HG02884 (cell line): ENCODE results near the gene SHC4.
"Not testable (repeated sequence)": the region's sequence is repeated elsewhere in the genome, so short reads cannot be mapped to it uniquely, and the experiment has no call there.

ENCODE experiments used
- ATAC-seq: cut with Tn5 transposase; IDR thresholded peaks from one replicate; pipeline ENCODE4 v1.9.1; 2021; ENCODE audit warnings: mild to moderate bottlenecking, moderate library complexity; ENCODE audit not compliant: unreplicated experiment

SHC4 gene

DNA sequence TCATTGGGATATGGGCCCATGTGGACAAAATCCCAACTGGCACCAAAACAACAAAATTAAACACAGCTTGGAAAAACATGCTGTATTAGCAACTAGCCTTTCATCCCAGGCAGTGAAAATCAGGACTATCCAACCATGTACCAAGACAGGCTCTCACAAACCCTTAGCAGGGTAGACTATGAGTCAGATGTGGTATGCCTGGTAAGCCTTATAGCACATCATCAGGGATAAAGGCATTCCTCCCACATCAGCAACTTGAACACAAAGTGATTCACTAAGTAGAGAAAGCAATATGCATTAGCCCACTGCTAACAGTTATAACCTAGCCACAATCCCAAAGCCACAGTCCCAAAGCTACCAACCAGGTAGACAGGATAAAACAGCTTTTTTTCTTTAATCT, 160.9 kb downstream of the SHC4 start:
- no peak for ATAC-seq

DNA sequence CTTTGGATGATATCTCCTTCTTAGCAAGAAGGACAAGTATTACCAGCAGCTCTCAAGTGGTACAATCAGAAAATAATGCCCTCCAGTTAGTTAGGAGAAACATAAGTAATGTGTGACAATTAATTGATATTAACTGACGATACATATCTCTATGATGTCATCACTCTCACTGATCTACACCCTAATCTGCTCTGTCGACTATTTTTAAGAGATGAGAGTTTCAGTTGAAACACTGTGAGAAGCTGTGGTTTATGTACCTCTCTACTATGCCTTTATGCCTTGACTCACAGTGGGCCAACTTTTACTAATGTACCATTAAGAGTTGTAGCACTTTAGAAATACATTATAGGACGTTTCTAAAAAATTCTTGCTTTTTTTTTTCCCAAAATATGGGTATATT, 161.5 kb downstream of the SHC4 start:
- ATAC-seq = no peak

DNA sequence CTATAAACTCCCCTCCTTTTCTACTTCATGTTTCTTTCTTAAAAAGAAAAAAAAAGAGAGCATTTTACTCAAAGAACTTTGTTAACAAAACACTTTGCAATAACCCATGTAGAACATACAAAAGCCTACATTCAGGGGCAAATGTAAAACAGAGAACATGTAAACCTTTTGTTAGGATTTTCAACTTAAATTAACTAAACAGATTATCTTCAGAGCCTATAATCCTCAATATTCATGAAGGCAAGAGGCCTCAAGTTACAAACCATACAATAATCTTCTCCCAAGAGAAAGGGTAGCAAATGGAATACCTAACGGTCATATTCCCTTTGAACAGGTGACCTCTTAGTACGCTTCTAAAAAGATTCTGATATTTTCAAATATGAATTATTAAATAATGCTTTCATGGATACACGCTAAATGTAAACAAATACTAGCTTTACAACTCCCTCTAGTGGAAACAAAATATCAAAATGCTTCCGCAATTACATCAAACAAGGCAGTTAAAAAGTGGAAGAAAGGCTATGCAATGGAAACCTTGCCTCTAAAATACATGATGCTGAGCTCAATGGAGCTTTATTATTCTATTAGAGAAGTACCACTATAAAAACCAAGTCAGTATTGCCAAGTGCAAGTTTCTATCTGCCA, 162.8 kb downstream of the SHC4 start:
- ATAC-seq = no peak

DNA sequence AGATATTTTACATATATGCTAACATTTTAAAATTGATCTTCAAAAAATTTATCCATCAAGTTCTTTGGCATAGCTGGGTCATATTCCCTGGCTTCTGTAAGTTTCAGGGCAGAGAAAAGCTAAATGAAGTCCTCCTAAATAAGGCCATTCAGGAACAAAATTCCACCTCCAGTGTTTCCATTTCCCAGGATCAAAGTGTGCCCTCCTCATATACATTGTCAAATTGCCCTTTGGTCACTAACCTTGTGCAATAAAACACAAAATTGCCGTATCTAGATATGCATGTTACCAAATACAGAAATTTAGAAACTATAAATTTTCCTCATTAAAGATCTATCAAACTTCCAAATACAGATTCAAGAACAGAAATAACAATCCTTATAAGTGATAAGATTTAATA, 163.5 kb downstream of the SHC4 start:
- no peak for ATAC-seq

DNA sequence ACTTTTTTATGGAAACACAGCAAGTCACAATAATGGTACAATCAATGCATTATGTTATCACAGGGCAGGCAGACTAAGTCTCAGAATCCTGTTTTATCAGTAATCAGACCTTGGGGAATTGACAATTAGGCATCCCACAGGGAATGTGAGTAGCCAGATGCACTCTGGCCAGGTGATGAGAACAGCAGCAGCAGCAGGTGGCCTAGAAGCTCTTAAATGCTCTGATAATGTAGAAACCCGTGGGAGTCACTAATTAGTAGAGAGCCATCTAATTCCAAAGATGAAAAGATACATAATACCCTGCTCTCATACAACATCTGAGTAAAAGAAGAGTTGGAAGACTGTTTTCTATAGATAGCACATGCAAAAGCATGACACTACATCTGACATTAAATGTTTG, 165.4 kb downstream of the SHC4 start:
- no peak for ATAC-seq

DNA sequence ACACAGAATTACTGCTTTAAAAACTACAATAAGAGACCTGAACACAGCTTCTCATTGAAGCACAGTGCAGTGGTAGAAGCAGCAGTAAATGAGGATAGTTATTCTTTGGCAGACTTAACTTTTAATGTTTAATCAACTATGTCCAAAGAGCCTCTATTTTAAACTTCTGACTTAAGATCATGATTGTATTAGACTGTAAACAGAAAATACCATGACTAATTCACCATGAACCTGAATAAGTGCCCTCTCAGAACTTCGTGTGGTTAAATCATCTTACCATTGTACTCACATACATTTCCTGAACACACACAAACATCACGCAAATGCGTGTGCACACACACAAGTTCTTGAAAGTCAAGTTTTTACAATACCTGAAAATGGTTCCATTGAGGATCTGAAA, 166.8 kb downstream of the SHC4 start:
- no peak for ATAC-seq

DNA sequence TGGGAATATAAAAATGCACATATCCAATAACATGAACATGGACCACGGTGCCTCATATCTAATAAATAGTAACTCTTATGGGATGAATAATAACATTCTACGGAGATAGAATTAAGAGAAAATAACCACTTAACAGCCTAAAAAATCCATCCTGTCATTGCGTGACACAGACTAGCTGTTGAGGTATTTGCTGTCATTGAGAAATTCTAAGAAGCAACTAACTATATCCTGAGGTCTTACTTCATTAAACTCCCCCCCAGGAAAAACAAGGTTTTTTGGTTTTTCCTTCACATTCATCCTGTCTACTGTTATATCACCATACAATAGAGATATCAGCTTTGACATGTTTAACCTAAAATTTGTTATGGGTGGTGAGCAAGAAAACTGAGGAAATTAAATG, 167.2 kb downstream of the SHC4 start:
- ATAC-seq = no peak

DNA sequence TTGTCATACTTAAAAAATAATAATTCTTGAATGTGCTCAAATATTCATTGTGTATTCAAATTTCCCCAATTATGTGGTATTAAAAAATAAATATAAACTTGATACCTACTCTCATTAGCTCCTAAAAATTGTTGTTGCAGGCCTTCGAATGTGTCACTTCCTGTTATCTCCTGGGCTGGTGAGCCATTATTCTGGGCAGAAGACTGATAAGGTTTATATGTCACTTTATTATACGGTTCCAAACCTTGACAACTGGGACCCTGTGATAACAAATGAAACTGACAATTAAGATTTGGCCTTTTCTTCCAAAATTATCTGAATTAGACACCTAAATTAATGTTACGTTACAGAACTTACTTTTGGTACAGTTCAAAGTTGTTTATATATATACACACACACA, 167.8 kb downstream of the SHC4 start:
- ATAC-seq = no peak

DNA sequence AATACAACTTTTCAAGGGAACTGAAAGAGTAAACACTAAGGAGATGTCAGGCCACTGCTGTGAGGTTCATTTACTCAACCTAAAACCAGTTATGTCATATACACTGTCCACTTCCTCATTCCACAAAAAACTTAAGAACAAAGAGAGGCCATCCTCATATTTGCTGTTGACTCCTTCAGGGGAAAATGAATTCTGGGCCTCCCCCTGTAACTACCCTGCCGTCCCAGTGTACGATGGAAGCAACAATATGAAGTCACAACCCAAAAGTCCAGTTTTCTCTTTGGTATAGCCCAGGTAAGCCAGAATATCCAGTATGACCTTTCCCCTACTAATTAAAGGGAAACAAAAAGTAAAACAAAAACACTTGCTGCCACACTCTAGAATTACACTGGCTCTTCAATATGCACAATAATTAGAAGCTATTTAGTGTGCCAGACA, 169.0 kb downstream of the SHC4 start:
- ATAC-seq = peak; percentile 99

DNA sequence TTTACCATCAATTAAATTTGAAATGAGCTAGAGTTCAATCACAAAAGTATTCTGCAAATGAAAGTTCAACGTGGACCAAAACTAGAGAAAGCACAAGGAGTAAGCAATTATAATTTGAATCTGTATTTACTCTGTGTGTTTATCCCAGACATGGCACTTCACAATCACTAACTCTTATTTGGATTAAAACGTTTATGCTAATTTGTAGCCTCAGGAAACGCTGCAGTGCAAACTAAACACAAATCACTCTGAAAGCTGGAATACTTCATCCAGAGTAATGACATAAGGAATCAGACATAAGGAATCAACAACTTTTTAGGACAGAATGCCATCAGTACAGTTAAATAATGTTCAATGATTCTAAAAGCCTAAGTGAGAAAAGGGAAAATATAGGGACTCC, 171.3 kb downstream of the SHC4 start:
- no peak for ATAC-seq

DNA sequence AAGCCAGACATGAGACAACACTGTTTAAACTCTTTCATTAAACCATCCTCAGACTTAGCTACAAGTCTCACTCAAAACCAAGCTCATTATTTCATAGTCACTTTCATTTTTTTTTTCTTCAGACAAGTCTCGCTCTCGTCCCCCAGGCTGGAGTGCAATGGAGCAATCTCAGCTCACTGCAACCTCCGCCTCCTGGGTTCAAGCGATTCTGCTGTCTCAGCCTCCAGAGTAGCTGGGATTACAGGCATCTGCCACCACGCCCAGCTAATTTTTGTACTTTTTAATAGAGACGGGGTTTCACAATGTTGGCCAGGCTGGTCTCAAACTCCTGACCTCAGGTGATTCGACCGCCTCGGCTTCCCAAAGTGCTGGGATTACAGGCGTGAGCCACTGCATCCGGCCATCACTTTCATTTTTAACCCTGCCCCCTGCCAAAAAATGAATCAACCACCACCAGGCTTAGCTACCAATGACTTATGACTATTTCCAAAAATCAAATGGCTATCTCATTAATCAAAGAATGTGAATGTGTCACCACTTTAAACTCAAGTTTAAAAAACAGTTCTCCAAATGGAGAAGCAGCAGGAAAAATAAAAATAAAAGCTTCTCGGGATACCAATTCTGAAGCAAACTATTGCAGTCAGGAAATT, 173.1 kb downstream of the SHC4 start:
- ATAC-seq = not testable (repeated sequence)

DNA sequence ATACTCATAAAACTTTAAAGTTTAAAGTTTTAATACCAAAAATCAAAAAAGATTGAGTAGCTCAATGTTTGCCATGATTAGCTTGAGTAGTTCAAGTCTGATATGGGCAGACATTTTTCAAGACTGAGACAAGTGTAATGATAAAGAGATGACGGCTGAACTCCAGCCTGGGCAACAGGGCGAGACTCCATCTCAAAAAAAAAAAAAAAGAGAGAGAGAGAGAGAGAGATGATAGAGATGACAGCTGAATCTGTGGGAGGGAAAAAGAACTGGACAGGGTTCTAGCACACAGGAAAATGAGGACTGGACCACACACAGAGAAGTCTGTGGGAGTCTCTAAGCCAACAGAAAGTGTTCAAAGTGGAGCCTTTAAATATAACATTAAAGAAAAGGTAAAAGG, 178.0 kb downstream of the SHC4 start:
- no peak for ATAC-seq

DNA sequence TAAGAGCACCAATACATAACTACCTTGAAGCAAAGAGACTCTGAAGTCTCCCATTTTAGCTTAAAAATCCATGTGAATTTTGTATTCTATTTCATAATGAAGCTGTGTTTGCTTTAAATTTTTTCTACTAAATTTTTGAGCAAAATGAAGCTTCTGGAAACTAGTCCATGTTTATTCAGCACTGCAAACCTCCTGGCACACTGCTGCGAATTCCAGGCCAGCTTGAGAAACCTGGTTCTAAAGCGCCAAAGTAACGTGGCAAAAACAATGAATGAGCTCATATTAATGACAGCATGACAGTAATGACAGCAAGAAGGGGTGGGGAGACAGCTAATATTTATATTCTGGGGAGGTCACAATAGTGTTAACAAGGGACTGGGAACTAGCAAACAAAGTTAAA, 178.5 kb downstream of the SHC4 start:
- no peak for ATAC-seq

DNA sequence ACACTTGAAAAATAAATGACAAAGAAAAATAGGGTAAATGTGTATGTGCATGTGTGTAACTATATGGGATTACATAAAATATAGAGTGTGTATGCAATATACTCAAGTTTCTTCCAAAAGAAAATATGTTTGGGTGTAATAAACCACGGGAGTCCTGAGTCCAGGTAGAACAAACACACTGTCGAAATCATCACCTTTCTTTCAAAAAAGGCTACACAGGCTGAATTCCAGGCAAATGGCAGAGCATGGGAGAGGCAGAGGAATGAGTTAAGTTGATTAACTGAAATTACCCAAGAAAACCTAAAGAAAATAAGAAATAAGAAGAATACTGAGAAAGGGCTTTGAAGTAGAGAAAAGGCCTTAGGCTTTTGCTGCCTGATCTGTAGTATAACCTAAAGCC, 179.0 kb downstream of the SHC4 start:
- no peak for ATAC-seq

DNA sequence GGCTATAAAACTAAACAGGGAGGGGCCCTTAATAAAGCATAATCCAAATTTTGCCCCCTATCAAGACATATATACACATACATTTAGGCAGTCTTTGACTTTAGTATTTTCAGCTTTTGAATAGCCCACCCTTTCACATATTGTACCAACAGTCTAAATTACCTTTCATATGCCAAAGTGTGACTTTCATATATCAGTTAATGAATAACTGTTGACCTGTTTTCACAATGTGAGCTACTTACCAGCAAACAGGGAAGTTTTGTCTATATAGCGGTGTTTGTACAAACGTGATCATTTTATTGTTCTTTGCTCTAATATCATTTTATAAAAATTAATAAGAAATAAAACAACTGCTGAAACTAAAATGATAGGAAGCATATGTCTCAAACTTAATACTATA, 180.8 kb downstream of the SHC4 start:
- no peak for ATAC-seq

DNA sequence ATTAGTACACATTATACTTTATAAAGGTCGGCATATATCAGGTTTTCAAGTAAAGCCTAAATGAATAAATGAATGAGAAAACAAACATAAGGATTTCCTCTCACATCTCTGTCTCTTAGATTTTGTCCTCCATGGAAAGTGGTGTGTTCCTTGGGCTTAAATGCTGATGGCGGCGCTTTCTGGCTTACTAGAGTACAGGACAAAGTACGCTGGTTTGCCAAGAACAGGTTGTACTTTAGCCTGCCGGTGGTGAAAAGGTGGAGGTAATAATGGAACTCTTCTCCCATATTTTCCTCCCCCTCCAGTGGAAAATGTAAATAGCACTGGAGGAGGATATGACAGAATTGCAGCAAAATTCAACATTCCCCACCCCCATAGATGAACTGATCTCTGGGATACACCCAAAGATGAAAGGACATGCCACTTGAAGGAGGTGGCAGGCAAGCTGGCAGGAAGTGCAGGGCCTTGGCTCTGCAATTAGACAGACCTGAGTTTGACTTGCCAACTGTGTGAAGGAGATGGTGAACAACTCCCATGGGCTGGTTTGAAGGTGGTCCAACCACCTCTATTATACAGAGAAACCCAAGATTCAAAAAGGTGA, 182.1 kb downstream of the SHC4 start:
- ATAC-seq = no peak

DNA sequence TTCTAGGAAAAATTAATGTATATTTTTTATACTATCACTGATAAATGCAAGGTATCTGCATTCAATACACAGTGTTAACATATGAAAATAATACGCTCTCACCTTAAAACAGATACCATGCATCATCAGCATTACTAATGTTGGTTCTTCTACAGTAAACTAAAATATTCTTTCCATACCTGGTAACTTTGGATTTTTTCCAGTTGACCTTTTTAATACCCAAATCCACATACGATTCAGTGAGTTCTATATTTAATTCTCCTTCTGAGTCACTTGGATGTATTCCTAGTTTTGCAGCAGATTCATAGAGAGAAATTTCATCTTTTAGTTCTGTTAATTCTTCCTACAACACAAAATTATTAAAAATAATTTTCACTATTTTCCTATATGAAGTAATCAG, 182.7 kb downstream of the SHC4 start:
- no peak for ATAC-seq

DNA sequence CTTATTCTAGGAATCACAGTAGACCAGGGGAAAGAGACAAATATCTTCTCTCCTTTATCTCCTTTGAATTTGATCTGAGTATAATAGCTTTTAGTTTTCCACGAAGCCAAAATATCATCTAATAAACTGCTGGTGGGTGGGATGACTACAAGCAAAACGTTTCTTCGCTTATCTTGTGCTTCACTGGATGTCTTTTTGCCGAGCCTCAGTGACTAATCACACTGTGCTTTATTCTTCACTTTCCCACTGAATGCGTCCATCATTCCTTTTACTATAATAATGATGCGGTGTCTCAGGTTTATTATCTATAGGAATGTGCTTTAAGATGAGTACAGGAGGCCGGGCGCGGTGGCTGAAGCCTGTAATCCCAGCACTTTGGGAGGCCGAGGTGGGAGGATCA, 185.4 kb downstream of the SHC4 start:
- no peak for ATAC-seq

DNA sequence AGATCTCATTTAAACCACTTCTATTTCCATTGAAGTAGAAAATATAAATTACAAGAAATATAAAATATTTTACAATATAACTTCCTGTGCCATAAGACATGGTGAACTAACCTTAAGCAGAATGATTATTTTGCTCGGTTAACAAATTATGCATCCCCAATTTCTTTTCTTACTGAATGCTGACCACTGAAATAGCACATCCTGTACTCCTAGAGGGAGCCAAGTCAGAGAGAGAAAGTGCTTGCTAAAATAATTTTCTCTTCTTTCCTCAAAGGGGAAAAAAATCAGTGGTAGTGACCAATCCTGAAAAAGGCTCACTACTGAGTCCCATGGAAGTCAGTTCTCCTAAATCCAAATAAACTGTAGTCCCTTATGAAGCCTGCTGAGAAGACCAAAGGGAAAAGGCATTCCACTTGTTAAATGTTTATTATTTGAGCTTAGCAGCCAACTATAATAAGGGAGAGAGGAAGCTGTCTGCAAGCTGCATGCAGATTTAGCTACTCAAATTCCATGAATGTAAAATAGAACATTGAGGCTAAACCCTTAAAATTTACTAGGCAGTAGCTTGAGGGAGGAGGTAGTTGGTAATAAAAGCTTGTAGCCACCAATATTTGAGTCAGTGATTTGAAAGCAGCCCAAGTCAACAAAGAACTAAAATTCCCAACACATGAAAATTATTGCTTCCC, 185.9 kb downstream of the SHC4 start:
- no peak for ATAC-seq

DNA sequence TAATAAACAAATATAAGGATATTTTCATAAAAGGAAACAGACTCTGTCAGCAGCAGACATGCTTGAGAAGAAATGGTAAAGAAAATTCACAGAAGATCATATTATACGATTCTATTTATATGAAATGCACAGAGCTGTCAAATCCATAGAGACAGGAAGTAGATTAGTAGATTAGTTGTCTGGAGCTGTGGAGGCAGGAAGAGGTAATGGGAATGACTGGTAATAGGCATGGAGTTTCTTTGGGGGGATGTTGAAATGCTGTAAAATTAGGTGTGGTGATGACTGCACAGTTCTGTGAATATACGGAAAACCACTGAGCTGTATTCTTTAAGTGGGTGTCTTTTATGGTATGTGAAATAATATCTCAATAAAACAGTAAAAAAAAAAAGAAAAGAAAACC, 188.2 kb downstream of the SHC4 start:
- ATAC-seq = no peak

DNA sequence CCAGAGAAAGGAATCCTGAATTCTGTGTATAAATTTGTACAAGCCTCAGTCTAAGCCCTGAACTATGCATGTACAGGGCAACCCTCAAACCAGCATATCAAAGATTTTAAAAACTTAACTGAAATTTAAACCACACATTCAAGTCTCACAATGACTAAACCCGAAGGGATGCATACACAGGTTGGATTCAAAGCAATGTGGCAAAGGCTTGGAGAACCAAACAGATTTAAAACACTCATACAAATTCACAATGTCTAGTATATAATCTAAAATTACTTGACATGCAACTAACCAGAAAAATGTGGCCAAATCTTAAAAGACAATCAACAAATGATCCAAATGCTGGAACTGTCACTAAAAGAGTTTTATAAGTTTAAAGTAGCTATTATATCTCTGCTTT, 189.2 kb downstream of the SHC4 start:
- no peak for ATAC-seq
